SH-SY5Y (cell line): ENCODE measurements around the gene BABAM1.

Experiments used
- GATA2 ChIP-seq: IDR thresholded peaks from 2 replicates; pipeline ENCODE4 v1.6.1; 2011; ENCODE audit warnings: mild to moderate bottlenecking, low read depth, low read length
- GATA3 ChIP-seq: IDR thresholded peaks from 2 replicates; pipeline ENCODE4 v1.6.1; 2011; ENCODE audit warnings: low read depth, mild to moderate bottlenecking, low read length, moderate library complexity

DNA sequence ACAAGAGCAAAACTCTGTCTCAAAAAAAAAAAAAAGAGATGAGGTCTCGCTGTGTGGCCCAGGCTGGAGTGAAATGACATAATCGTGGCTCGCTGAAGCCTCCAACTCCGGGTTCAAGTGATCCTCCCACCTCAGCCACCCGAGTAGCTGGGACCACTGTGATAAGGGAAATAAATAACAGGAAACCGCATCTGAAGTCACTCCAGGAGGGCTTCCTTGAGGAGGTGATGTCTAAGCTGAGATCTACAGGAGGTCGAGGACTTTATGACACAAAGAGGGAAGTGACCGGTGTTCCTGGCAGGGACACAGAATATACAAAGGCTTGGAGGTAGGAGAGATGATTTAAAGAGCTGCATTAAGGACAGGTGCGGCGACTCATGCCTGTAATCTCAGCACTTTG lies 12.6 kb upstream of the BABAM1 start:
- TF ChIP-seq GATA2 (no peak), GATA3 (no peak)
